NCI-H1105 treated with DMSO at 0.1 percent for 48 hours (cell line): ENCODE results near the gene GTF2H1.
"Not testable (repeated sequence)": the region's sequence is repeated elsewhere in the genome, so short reads cannot be mapped to it uniquely, and the experiment has no call there.

Experiments used
- DNase-seq: peaks from one replicate; lab custom pipeline; 2025; lab: John Stamatoyannopoulos, UW

Gene GTF2H1

GRCh38 chr11:18375941-18376340, 53.6 kb downstream of the GTF2H1 start:
- DNase-seq: no peak

GRCh38 chr11:18379201-18379600, 56.8 kb downstream of the GTF2H1 start:
- DNase-seq: no peak

GRCh38 chr11:18383388-18384156, 61.2 kb downstream of the GTF2H1 start:
- DNase-seq: no peak

GRCh38 chr11:18384157-18384641, 61.8 kb downstream of the GTF2H1 start:
- no peak for DNase-seq

- no peak for DNase-seq
These were observed 67.7 kb downstream of the GTF2H1 start for GRCh38 chr11:18390088-18390487.

- DNase-seq: no peak
These were observed 70.3 kb downstream of the GTF2H1 start for GRCh38 chr11:18392434-18393321.

- DNase-seq: no peak
These were observed 71.4 kb downstream of the GTF2H1 start for GRCh38 chr11:18393581-18394274.

GRCh38 chr11:18394275-18394927, 72.0 kb downstream of the GTF2H1 start, which contains the start of gene LDHA:
Gene LDHA, plus strand, starts transcription at chr11:18394563. Its CDS starts 2,280 bp downstream, at chr11:18396843.
- peak; percentile 92 for DNase-seq

- DNase-seq: peak; percentile 53
These were observed 72.8 kb downstream of the GTF2H1 start for GRCh38 chr11:18394928-18395734.

GRCh38 chr11:18395735-18396504, 73.6 kb downstream of the GTF2H1 start:
- peak; percentile 99 for DNase-seq

- DNase-seq: no peak
These were observed 75.6 kb downstream of the GTF2H1 start for GRCh38 chr11:18397921-18398320.

GRCh38 chr11:18401077-18401476, 78.7 kb downstream of the GTF2H1 start:
- DNase-seq: not testable (repeated sequence)

GRCh38 chr11:18404062-18404461, 81.7 kb downstream of the GTF2H1 start:
- no peak for DNase-seq

GRCh38 chr11:18407400-18407799, 85.0 kb downstream of the GTF2H1 start:
- DNase-seq: not testable (repeated sequence)

- no peak for DNase-seq
These were observed 86.4 kb downstream of the GTF2H1 start for GRCh38 chr11:18408558-18409291.

GRCh38 chr11:18416459-18416858, 94.1 kb downstream of the GTF2H1 start:
- no peak for DNase-seq
